HepG2 (cell line): Measurements from ENCODE around the gene CPXM2. TPM values are rescaled to one million over a fixed set of nuclear protein-coding genes. Genes with fewer than 3 reads are reported as not detected.

Experiments used
- ATAC-seq: fragments of 200-7000 bp; cut with Tn5 transposase; 3 replicates; pipeline ENCODE4 v1.9.1; 2020; ENCODE audit warnings: mild to moderate bottlenecking, moderate library complexity
- BruUV-seq: library from RNA; stranded (reverse); fragments of 400-500 nt; replicated peaks from 2 replicates; lab custom pipeline; 2021; lab: Mats Ljungman, UMichigan
- CTCF ChIA-PET: fragments of 300-600 bp; formaldehyde crosslinking; extraction: SDS; loops from one replicate; lab custom pipeline; 2021; ENCODE audit warnings: low total read pairs, inconsistent platforms, low intra/inter-chr PET ratio; lab: Yijun Ruan, JAX
- POLR2A ChIA-PET: fragments of 350-600 bp; sonication (Branson Sonifier 250); formaldehyde crosslinking; loops from one replicate; lab custom pipeline; 2020; ENCODE audit warnings: antibody characterized with exemption, inconsistent platforms; lab: Yijun Ruan, JAX
- DNase-seq: peaks from one replicate; pipeline ENCODE4 v3.0.0-alpha.2; 2015; ENCODE audit warnings: low spot score
- FAIRE-seq: peaks from 3 replicates; lab custom pipeline; 2011; peaks lifted over from hg19 to GRCh38; lab: Jason Lieb, UNC
- H2AFZ ChIP-seq: one replicate; pipeline ENCODE4 v1.6.1; 2011; ENCODE audit warnings: low read length, inconsistent platforms
- H3K27ac ChIP-seq: fragments of 300-600 bp; 3 replicates; pipeline ENCODE4 v1.8.0; 2011; ENCODE audit warnings: mixed run types, mild to moderate bottlenecking, mixed read lengths, low read length, inconsistent platforms; ENCODE audit not compliant: insufficient read depth; ENCODE audit errors: extremely low read length
- H3K27me3 ChIP-seq, 2 experiments: fragments of 200-600 bp in 1 of 2; 2 replicates in 1 of 2; 3 replicates in 1 of 2; pipeline versions ENCODE4 v1.6.0 to v1.8.0; 2011; ENCODE audit warnings: low read length in 2 of 2, mild to moderate bottlenecking in 2 of 2, moderate library complexity in 2 of 2, inconsistent platforms in 1 of 2; ENCODE audit not compliant: insufficient read depth in 2 of 2, control insufficient read depth in 1 of 2
- H3K36me3 ChIP-seq, 2 experiments: fragments of 200-600 bp in 1 of 2; replicated peaks in 1 of 2; 2 replicates in 1 of 2; 3 replicates in 1 of 2; pipeline versions ENCODE4 v1.5.1 to v1.8.0; 2011; ENCODE audit warnings: low read length in 2 of 2, inconsistent platforms in 1 of 2; ENCODE audit not compliant: insufficient read depth in 2 of 2, control insufficient read depth in 1 of 2
- H3K4me1 ChIP-seq: 2 replicates; pipeline ENCODE4 v1.5.1; 2012; ENCODE audit warnings: low read length, inconsistent platforms; ENCODE audit not compliant: insufficient read depth
- H3K4me2 ChIP-seq: 2 replicates; pipeline ENCODE4 v1.6.0; 2011; ENCODE audit warnings: low read depth, low read length, inconsistent platforms
- H3K4me3 ChIP-seq, 3 experiments: fragments of 200-600 bp in 1 of 3; sonication (generic), shearing (Covaris generic) in 1 of 3; replicated peaks in 1 of 3; 2 replicates each; pipeline ENCODE4 v1.5.1; 2011 to 2016; ENCODE audit warnings: low read length in 3 of 3, inconsistent platforms in 2 of 3, low read depth in 2 of 3, mild to moderate bottlenecking in 2 of 3, control low read depth in 1 of 3, mixed read lengths in 1 of 3; ENCODE audit not compliant: insufficient read depth in 1 of 3
- H3K79me2 ChIP-seq: one replicate; pipeline ENCODE4 v1.6.1; 2011; ENCODE audit warnings: low read length, inconsistent platforms; ENCODE audit not compliant: insufficient read depth
- H3K9ac ChIP-seq: 2 replicates; pipeline ENCODE4 v1.6.0; 2011; ENCODE audit warnings: mild to moderate bottlenecking, low read depth, low read length, inconsistent platforms; ENCODE audit not compliant: insufficient read depth
- H3K9me3 ChIP-seq: 2 replicates; pipeline ENCODE4 v1.5.1; 2012; ENCODE audit warnings: mild to moderate bottlenecking, low read length
- H4K20me1 ChIP-seq: 2 replicates; pipeline ENCODE4 v1.6.0; 2011; ENCODE audit warnings: inconsistent platforms, mild to moderate bottlenecking, low read length, moderate library complexity; ENCODE audit not compliant: insufficient read depth
- ATM ChIP-seq: fragments of 450-650 bp; IDR thresholded peaks from 2 replicates; pipeline ENCODE4 v1.7.1; 2017; ENCODE audit warnings: mild to moderate bottlenecking, borderline replicate concordance
- CAMTA2 ChIP-seq: sonication (generic); formaldehyde crosslinking; IDR thresholded peaks from 2 replicates; pipeline ENCODE4 v1.4.0; 2020; ENCODE audit warnings: mild to moderate bottlenecking, missing genetic modification reagents, borderline replicate concordance
- EEA1 ChIP-seq: sonication (generic); formaldehyde crosslinking; IDR thresholded peaks from 2 replicates; pipeline ENCODE4 v1.5.1; 2020; ENCODE audit warnings: mild to moderate bottlenecking, missing genetic modification reagents, borderline replicate concordance
- GLI4 ChIP-seq: sonication (generic); formaldehyde crosslinking; IDR thresholded peaks from 2 replicates; pipeline ENCODE4 v1.5.1; 2020; ENCODE audit warnings: missing genetic modification reagents, mild to moderate bottlenecking, moderate library complexity, borderline replicate concordance
- JDP2 ChIP-seq: sonication (generic); formaldehyde crosslinking; IDR thresholded peaks from 2 replicates; pipeline ENCODE4 v1.8.1; 2022; ENCODE audit warnings: missing genetic modification reagents, borderline replicate concordance
- KLF12 ChIP-seq: sonication (generic); formaldehyde crosslinking; IDR thresholded peaks from 2 replicates; pipeline ENCODE4 v1.4.0; 2020; ENCODE audit warnings: missing genetic modification reagents, borderline replicate concordance
- MYPOP ChIP-seq: sonication (generic); formaldehyde crosslinking; IDR thresholded peaks from 2 replicates; pipeline ENCODE4 v1.8.1; 2023; ENCODE audit warnings: mild to moderate bottlenecking, moderate library complexity, missing genetic modification reagents
- NPAS2 ChIP-seq: sonication (generic); formaldehyde crosslinking; IDR thresholded peaks from 2 replicates; pipeline ENCODE4 v1.8.0; 2022; ENCODE audit warnings: mild to moderate bottlenecking, missing genetic modification reagents, borderline replicate concordance
- NR0B2 ChIP-seq: sonication (generic); formaldehyde crosslinking; IDR thresholded peaks from 2 replicates; pipeline ENCODE4 v1.4.0; 2020; ENCODE audit warnings: mild to moderate bottlenecking, missing genetic modification reagents
- PAF1 ChIP-seq: IDR thresholded peaks from 2 replicates; pipeline ENCODE4 v1.6.1; 2016; ENCODE audit warnings: missing genetic modification reagents, missing compliant biosample characterization
- RFX5 ChIP-seq: IDR thresholded peaks from 2 replicates; pipeline ENCODE4 v1.6.1; 2011; ENCODE audit warnings: low read depth, low read length, improper control_type of control experiment
- SAFB2 ChIP-seq: sonication (generic); formaldehyde crosslinking; IDR thresholded peaks from 2 replicates; pipeline ENCODE4 v1.5.1; 2020; ENCODE audit warnings: missing genetic modification reagents, low read depth, mild to moderate bottlenecking, borderline replicate concordance
- YEATS4 ChIP-seq: sonication (generic); formaldehyde crosslinking; IDR thresholded peaks from 2 replicates; pipeline ENCODE4 v1.4.0; 2020; ENCODE audit warnings: missing genetic modification reagents, borderline replicate concordance
- ZNF260 ChIP-seq: sonication (generic); formaldehyde crosslinking; IDR thresholded peaks from 2 replicates; pipeline ENCODE4 v1.4.0; 2020; ENCODE audit warnings: missing genetic modification reagents, low read depth, mild to moderate bottlenecking, borderline replicate concordance
- ZNF33B ChIP-seq: sonication (generic); formaldehyde crosslinking; IDR thresholded peaks from 2 replicates; pipeline ENCODE4 v1.5.1; 2020; ENCODE audit warnings: mild to moderate bottlenecking, missing genetic modification reagents
- ZNF773 ChIP-seq: sonication (generic); formaldehyde crosslinking; IDR thresholded peaks from 2 replicates; pipeline ENCODE4 v1.4.0; 2020; ENCODE audit warnings: missing genetic modification reagents, borderline replicate concordance
- WGBS: methylation state at CpG from one replicate; pipeline ENCODE4 v1.1.6; 2017; ENCODE audit warnings: low lambda C conversion rate; 5-methylcytosine and 5-hydroxymethylcytosine counted together
- in situ Hi-C: cut with HindIII; loops from 2 replicates; pipeline ENCODE4 v1.10.0; 2017; ENCODE audit warnings: low pct_unique_long_range_greater_than_20kb; ENCODE audit not compliant: extremely low pct_ligation_motif_present
- intact Hi-C: fragments of 100-400 bp; cut with micrococcal nuclease; formaldehyde crosslinking; loops from one replicate; pipeline ENCODE4 v1.10.0; 2022; ENCODE audit not compliant: unreplicated experiment
- polyA plus RNA-seq, 8 experiments: library from polyadenylated mRNA; depleted of rRNA in 3 of 8; stranded (reverse) in 7 of 8; unstranded in 1 of 8; fragments of >200 nt; fragmentation: Illumina TruSeq in 4 of 8; extraction: Trizol in 4 of 8; gene quantifications; 2 replicates each; pipeline versions ENCODE4 v1.2.1 to v1.2.3, GENCODE V29; 2011 to 2016; ENCODE audit warnings: low read depth in 4 of 8, missing spikeins in 1 of 8, mixed read lengths in 1 of 8; ENCODE audit not compliant: insufficient read depth in 1 of 8
- total RNA-seq, 5 experiments: library from RNA; depleted of rRNA; stranded (reverse); fragments of >200 nt; fragmentation: Illumina TruSeq; extraction: Trizol; gene quantifications; 2 replicates each; pipeline ENCODE4 v1.2.3, GENCODE V29; 2016; ENCODE audit warnings: low read depth in 1 of 5
- TF ChIP-seq, protein P1 (sequence below): sonication (generic); formaldehyde crosslinking; IDR thresholded peaks from 2 replicates; pipeline ENCODE4 v1.5.1; 2020; ENCODE audit warnings: mild to moderate bottlenecking, missing genetic modification reagents, borderline replicate concordance

CPXM2 gene
- total and polyA plus RNA-seq, 2 of the 13 experiments (the other 11 are each of a cell fraction or from before 2014, with no cell fraction given), result 0.03 TPM; not detected in 1

GRCh38 chr10:123721441-123722049 lies 170.1 kb downstream of the CPXM2 start:
- ATAC-seq (no peak), DNase-seq (no peak), FAIRE-seq (no peak)
- H3K9ac ChIP-seq, result no peak overlapping the region
- H4K20me1 ChIP-seq, result no peaks in the 10 kb centered on the region
- H3K79me2 ChIP-seq, result no peaks in the 10 kb centered on the region
- no peak overlapping the region for H2AFZ ChIP-seq
- H3K4me2 ChIP-seq, result no peak overlapping the region
- no TSS peak for BruUV-seq
- POLR2A ChIA-PET, result no interaction called here
- CTCF ChIA-PET, result no interaction called here
- in situ Hi-C loops (no loop called here), intact Hi-C loops (no loop called here)
- 2% methylated on average over 6 of the region's 9 CpGs for WGBS
- H3K4me1 ChIP-seq, result no peaks in the 10 kb centered on the region
- no peak overlapping the region for H3K4me3 ChIP-seq
- no peak overlapping the region for H3K27ac ChIP-seq
- H3K27me3 ChIP-seq, result peaks cover 0 to 8% of the 10 kb centered on the region in 2 experiments; a peak in 1 of 5 replicates
- H3K9me3 ChIP-seq, result no peaks in the 10 kb centered on the region
- H3K36me3 ChIP-seq, result no peaks in the 10 kb centered on the region
- TF ChIP-seq PAF1 (no peak), ZNF33B (CRISPR knock-in tag) (no peak), MYPOP (no peak), GLI4 (CRISPR knock-in tag) (no peak), EEA1 (no peak), RFX5 (no peak), NPAS2 (CRISPR knock-in tag) (no peak), SAFB2 (CRISPR knock-in tag) (no peak), JDP2 (CRISPR knock-in tag) (no peak), YEATS4 (CRISPR knock-in tag) (no peak), CAMTA2 (CRISPR knock-in tag) (no peak), ATM (no peak), KLF12 (CRISPR knock-in tag) (no peak), ZNF773 (no peak), ZNF260 (no peak), NR0B2 (no peak)
- TF ChIP-seq, protein P1, sequence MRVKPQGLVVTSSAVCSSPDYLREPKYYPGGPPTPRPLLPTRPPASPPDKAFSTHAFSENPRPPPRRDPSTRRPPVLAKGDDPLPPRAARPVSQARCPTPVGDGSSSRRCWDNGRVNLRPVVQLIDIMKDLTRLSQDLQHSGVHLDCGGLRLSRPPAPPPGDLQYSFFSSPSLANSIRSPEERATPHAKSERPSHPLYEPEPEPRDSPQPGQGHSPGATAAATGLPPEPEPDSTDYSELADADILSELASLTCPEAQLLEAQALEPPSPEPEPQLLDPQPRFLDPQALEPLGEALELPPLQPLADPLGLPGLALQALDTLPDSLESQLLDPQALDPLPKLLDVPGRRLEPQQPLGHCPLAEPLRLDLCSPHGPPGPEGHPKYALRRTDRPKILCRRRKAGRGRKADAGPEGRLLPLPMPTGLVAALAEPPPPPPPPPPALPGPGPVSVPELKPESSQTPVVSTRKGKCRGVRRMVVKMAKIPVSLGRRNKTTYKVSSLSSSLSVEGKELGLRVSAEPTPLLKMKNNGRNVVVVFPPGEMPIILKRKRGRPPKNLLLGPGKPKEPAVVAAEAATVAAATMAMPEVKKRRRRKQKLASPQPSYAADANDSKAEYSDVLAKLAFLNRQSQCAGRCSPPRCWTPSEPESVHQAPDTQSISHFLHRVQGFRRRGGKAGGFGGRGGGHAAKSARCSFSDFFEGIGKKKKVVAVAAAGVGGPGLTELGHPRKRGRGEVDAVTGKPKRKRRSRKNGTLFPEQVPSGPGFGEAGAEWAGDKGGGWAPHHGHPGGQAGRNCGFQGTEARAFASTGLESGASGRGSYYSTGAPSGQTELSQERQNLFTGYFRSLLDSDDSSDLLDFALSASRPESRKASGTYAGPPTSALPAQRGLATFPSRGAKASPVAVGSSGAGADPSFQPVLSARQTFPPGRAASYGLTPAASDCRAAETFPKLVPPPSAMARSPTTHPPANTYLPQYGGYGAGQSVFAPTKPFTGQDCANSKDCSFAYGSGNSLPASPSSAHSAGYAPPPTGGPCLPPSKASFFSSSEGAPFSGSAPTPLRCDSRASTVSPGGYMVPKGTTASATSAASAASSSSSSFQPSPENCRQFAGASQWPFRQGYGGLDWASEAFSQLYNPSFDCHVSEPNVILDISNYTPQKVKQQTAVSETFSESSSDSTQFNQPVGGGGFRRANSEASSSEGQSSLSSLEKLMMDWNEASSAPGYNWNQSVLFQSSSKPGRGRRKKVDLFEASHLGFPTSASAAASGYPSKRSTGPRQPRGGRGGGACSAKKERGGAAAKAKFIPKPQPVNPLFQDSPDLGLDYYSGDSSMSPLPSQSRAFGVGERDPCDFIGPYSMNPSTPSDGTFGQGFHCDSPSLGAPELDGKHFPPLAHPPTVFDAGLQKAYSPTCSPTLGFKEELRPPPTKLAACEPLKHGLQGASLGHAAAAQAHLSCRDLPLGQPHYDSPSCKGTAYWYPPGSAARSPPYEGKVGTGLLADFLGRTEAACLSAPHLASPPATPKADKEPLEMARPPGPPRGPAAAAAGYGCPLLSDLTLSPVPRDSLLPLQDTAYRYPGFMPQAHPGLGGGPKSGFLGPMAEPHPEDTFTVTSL (CRISPR knock-in tag), result no peak
